RWPE2 (cell line): ENCODE results near the gene XRCC1.
A peak's percentile ranks its signal among the peaks of the same experiment; 100 is the strongest.

ENCODE experiments used
- ATAC-seq: fragments of 200-7000 bp; cut with Tn5 transposase; 3 replicates; pipeline ENCODE4 v1.9.1; 2021; ENCODE audit warnings: low read depth
- DNase-seq: peaks from one replicate; pipeline ENCODE4 v3.0.0-alpha.2; 2020; ENCODE audit warnings: low spot score
- H3K27ac ChIP-seq: fragments of 450-650 bp; 2 replicates; pipeline ENCODE4 v1.5.1; 2017; ENCODE audit warnings: mild to moderate bottlenecking; ENCODE audit not compliant: poor library complexity, severe bottlenecking
- H3K27me3 ChIP-seq: fragments of 250-450 bp; sonication (Bioruptor Pico); 2 replicates; pipeline ENCODE4 v1.5.1; 2021; ENCODE audit warnings: mild to moderate bottlenecking, moderate library complexity; ENCODE audit not compliant: insufficient read depth, poor library complexity, severe bottlenecking
- H3K36me3 ChIP-seq: fragments of 250-450 bp; sonication (Bioruptor Pico); 2 replicates; pipeline ENCODE4 v1.5.1; 2020; ENCODE audit warnings: low read depth, mild to moderate bottlenecking, moderate library complexity
- H3K4me1 ChIP-seq: fragments of 250-450 bp; sonication (Bioruptor Pico); 2 replicates; pipeline ENCODE4 v1.5.1; 2021; ENCODE audit warnings: mild to moderate bottlenecking, moderate library complexity; ENCODE audit not compliant: insufficient read depth, poor library complexity, severe bottlenecking
- H3K4me3 ChIP-seq: fragments of 250-450 bp; sonication (Bioruptor Pico); 2 replicates; pipeline ENCODE4 v1.5.1; 2021; ENCODE audit warnings: mild to moderate bottlenecking, moderate library complexity; ENCODE audit not compliant: severe bottlenecking
- H3K9me3 ChIP-seq: fragments of 250-450 bp; sonication (Bioruptor Pico); 2 replicates; pipeline ENCODE4 v1.5.1; 2021; ENCODE audit warnings: mild to moderate bottlenecking, moderate library complexity; ENCODE audit not compliant: severe bottlenecking
- CTCF ChIP-seq: fragments of 450-650 bp; IDR thresholded peaks from one replicate; pipeline ENCODE4 v1.5.1; 2017; ENCODE audit warnings: mild to moderate bottlenecking, moderate library complexity; ENCODE audit not compliant: poor library complexity, severe bottlenecking

Gene XRCC1

GRCh38 chr19:43599635-43600295, 24.4 kb upstream of the XRCC1 start:
- no peaks in the 10 kb centered on the region; the same call in 1 of the 2 replicates for H3K36me3 ChIP-seq

DNA sequence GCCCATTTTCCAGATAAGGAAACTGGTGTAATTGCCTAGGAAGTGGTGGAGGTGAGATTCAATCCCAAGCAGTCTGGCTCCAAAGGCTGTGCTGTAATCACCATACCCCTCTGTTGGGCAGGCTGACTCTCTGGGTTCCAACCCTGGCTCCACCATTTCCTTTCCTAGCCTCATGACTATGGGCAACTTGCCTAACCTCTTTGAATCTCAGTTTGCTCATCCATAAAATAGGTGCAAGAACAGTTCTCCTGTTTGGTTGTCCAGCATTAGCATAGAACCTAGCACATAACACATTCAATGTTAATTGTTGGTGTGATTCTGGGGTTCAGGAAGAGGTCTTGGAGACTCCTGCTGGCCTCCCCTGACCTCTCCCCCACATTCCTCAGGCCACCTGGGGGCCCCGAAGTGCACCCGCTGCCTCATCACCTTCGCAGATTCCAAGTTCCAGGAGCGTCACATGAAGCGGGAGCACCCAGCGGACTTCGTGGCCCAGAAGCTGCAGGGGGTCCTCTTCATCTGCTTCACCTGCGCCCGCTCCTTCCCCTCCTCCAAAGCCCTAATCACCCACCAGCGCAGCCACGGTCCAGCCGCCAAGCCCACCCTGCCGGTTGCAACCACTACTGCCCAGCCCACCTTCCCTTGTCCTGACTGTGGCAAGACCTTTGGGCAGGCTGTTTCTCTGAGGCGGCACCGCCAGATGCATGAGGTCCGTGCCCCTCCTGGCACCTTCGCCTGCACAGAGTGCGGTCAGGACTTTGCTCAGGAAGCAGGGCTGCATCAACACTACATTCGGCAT, 23.3 kb upstream of the XRCC1 start:
- no peaks in the 10 kb centered on the region for H3K27me3 ChIP-seq
- no peak for ATAC-seq
- H3K4me1 ChIP-seq, result no peaks in the 10 kb centered on the region
- no peak overlapping the region for H3K27ac ChIP-seq
- no peaks in the 10 kb centered on the region for H3K9me3 ChIP-seq
- no peak for TF ChIP-seq CTCF
- no peak overlapping the region for H3K4me3 ChIP-seq
- DNase-seq, result no peak
- H3K36me3 ChIP-seq, result peaks cover 11% of the 10 kb centered on the region

More at GRCh38 chr19:43599635-43600295, 24.4 kb upstream of the XRCC1 start:
- H3K27me3 ChIP-seq, result no peaks in the 10 kb centered on the region
- no peak for ATAC-seq
- peak; percentile 6 for TF ChIP-seq CTCF
- DNase-seq, result no peak
- H3K9me3 ChIP-seq, result no peaks in the 10 kb centered on the region
- no peak overlapping the region for H3K4me3 ChIP-seq
- H3K4me1 ChIP-seq, result no peaks in the 10 kb centered on the region
- no peak overlapping the region for H3K27ac ChIP-seq

GRCh38 chr19:43597876-43598275, 22.5 kb upstream of the XRCC1 start:
- Histone ChIP-seq H3K27me3 (no peaks in the 10 kb centered on the region), H3K4me1 (no peaks in the 10 kb centered on the region), H3K36me3 (peaks cover 18% of the 10 kb centered on the region), H3K9me3 (no peaks in the 10 kb centered on the region), H3K27ac (no peak overlapping the region), H3K4me3 (no peak overlapping the region)
- no peak for TF ChIP-seq CTCF
- DNase-seq (no peak), ATAC-seq (no peak)

- H3K4me3 ChIP-seq, result peak overlapping the region; percentile 59
- H3K27ac ChIP-seq, result peak overlapping the region; percentile 56
- no peaks in the 10 kb centered on the region for H3K27me3 ChIP-seq
- H3K9me3 ChIP-seq, result no peaks in the 10 kb centered on the region
- peaks cover 22% of the 10 kb centered on the region for H3K36me3 ChIP-seq
- no peak for DNase-seq
- TF ChIP-seq CTCF, result no peak
- no peaks in the 10 kb centered on the region for H3K4me1 ChIP-seq
- no peak for ATAC-seq
These were observed 21.6 kb upstream of the XRCC1 start for GRCh38 chr19:43596842-43597461.
